Right lobe of liver (tissue), 6 donors: Measurements from ENCODE around the gene ZNF33B. TPM values are rescaled to one million over a fixed set of nuclear protein-coding genes. Genes with fewer than 3 reads are reported as not detected.

Experiments
- ATAC-seq, 4 donors: fragments of 200-7000 bp; cut with Tn5 transposase; one replicate each; pipeline ENCODE4 v1.9.1; 2020; ENCODE audit warnings: mild to moderate bottlenecking in 4 of 4, moderate library complexity in 4 of 4
- DNase-seq, 3 donors: peaks; one replicate each; pipeline ENCODE4 v3.0.0-alpha.2; 2020
- H3K27ac ChIP-seq, 3 donors: fragments of 200-600 bp; one replicate each; pipeline ENCODE4 v1.8.0; 2022
- H3K27me3 ChIP-seq, 2 donors: fragments of 200-600 bp; one replicate each; pipeline ENCODE4 v1.8.0; 2022
- H3K36me3 ChIP-seq, 4 donors: fragments of 200-600 bp; sonication (generic) in 1 of 4; one replicate each; pipeline versions ENCODE4 v1.5.1 to v1.8.0; 2017 to 2022; ENCODE audit warnings: control low read depth in 1 of 4
- H3K4me1 ChIP-seq, 4 donors: fragments of 200-600 bp; sonication (generic) in 1 of 4; one replicate each; pipeline versions ENCODE4 v1.5.1 to v1.8.0; 2017 to 2022; ENCODE audit warnings: control low read depth in 1 of 4
- H3K4me3 ChIP-seq, 3 donors: fragments of 200-600 bp; one replicate each; pipeline ENCODE4 v1.8.0; 2022
- H3K9me3 ChIP-seq, 4 donors: fragments of 200-600 bp; sonication (generic) in 1 of 4; one replicate each; pipeline versions ENCODE4 v1.5.1 to v1.8.0; 2017 to 2022; ENCODE audit warnings: control low read depth in 1 of 4
- CTCF ChIP-seq, 4 donors: fragments of 200-600 bp in 3 of 4; fragments of 450-650 bp in 1 of 4; IDR thresholded peaks; one replicate each; pipeline versions ENCODE4 v1.5.1 to v1.8.0; 2016 to 2022; ENCODE audit warnings: antibody characterized with exemption in 4 of 4, mild to moderate bottlenecking in 2 of 4
- POLR2A ChIP-seq: fragments of 450-650 bp; IDR thresholded peaks from one replicate; pipeline ENCODE4 v1.6.1; 2017; ENCODE audit warnings: antibody characterized with exemption, mild to moderate bottlenecking
- WGBS: methylation state at CpG from one replicate; pipeline ENCODE4 v1.1.6; 2018; ENCODE audit warnings: low coverage, low lambda C conversion rate; ENCODE audit not compliant: insufficient coverage; ENCODE audit errors: missing lambda C conversion rate; 5-methylcytosine and 5-hydroxymethylcytosine counted together
- intact Hi-C, 2 donors: fragments of 100-400 bp; cut with DNase I; formaldehyde crosslinking; loops; one replicate each; pipeline versions ENCODE4 v1.11.2 to v1.14.1; 2022
- total RNA-seq, 6 experiments: library from RNA; depleted of rRNA in 2 of 6; stranded (reverse); fragments of >200 nt in 2 of 6; fragmentation: NEBNext Ultra II Directional in 3 of 6; extraction: Animal tissue kit (Norgen Biotek cat#: 25700) in 3 of 6; gene quantifications; one replicate each; pipeline versions ENCODE4 v1.1.0 to v1.2.4, GENCODE V29; 2016 to 2023
- donor health status: DM: no; HTN: yes; CAD: no.
- donor health status: DM: no; HTN: no; CAD: no.
- donor health status: DM: no; HTN: no; CAD: no.
- donor health status: DM: no; HTN: yes; CAD: no.
- donor health status: DM: no; HTN: yes; CAD: no.

The ZNF33B gene
- total RNA-seq, 6 experiments from 2014 or later, result 6.1 to 22.1 (median 13.2) TPM

DNA sequence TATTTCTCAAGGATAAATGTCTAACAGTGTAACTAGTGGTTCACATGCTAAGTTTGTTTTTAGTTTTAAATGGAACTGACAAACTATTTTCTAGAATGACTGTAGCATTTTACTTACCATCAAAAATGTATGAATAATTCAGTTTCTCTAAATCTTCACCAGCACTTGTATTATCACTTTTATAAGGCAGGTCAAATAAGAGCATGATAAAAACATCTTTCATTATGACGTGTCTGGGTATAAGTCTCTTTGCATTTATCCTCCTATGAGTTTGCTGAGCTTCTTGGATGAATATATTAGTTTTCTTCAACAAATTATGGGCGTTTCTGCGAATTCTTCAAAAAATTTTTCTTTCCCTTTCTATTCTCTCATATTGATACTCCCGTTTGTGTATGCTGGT is 19.9 kb downstream of the ZNF33B start:
- H3K9me3 ChIP-seq, result no peaks in the 10 kb centered on the region
- WGBS, result 89% methylated on average over 4 of the region's 4 CpGs
- no peak for ATAC-seq

DNA sequence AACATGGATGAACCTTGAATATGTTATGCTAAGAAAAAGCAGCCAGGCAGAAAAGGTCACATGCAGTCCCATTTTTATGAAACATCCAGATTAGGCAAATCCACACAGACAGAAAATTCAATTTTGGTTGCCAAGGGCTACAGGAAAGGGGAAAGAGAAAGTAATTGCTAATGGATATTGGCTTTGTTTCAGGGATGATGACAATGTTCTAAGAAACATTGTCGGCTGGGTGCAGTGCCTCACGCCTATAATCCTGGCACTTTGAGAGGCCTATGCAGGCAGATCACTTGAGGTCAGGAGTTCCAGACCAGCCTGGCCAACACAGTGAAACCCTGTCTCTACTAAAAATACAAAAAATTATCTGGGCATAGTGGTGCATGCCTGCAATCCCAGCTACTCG is 23.0 kb downstream of the ZNF33B start:
- H3K27me3 ChIP-seq, result no peaks in the 10 kb centered on the region
- intact Hi-C loops, result no loop called here
- DNase-seq, result no peak
- no peaks in the 10 kb centered on the region for H3K4me1 ChIP-seq
- TF ChIP-seq CTCF (IDR thresholded peaks at IDR 0.05) (no peak), POLR2A (no peak)
- no peak overlapping the region for H3K4me3 ChIP-seq
- H3K9me3 ChIP-seq, result no peaks in the 10 kb centered on the region
- peaks cover 0 to 12% (median 4%) of the 10 kb centered on the region in 4 donors for H3K36me3 ChIP-seq
- no peak overlapping the region for H3K27ac ChIP-seq
- peak in 2 of 4 donors; percentile 17 to 53 for ATAC-seq
- WGBS, result 58% methylated on average over 3 of the region's 3 CpGs

More for the DNA sequence above, 19.9 kb downstream of the ZNF33B start:
- Histone ChIP-seq H3K4me3 (no peak overlapping the region), H3K4me1 (no peaks in the 10 kb centered on the region), H3K27ac (no peak overlapping the region), H3K27me3 (no peaks in the 10 kb centered on the region), H3K36me3 (peaks cover 0 to 11% (median 4%) of the 10 kb centered on the region in 4 donors)
- intact Hi-C loops, result no loop called here
- DNase-seq, result no peak
- TF ChIP-seq CTCF (IDR thresholded peaks at IDR 0.05), result no peak

- H3K36me3 ChIP-seq, result peaks cover 0 to 12% (median 3%) of the 10 kb centered on the region in 4 donors
- no peaks in the 10 kb centered on the region for H3K4me1 ChIP-seq
- no peaks in the 10 kb centered on the region for H3K9me3 ChIP-seq
- intact Hi-C loops, result no loop called here
- TF ChIP-seq POLR2A (no peak), CTCF (IDR thresholded peaks at IDR 0.05) (no peak)
- WGBS, result 86% methylated on average over 1 of the region's 1 CpG
- no peak overlapping the region for H3K27ac ChIP-seq
- no peaks in the 10 kb centered on the region for H3K27me3 ChIP-seq
- ATAC-seq, result no peak
- no peak overlapping the region for H3K4me3 ChIP-seq
- no peak for DNase-seq
Observed at GRCh38 chr10:42609872-42610271, 28.5 kb downstream of the ZNF33B start.

GRCh38 chr10:42598249-42598873 is 40.0 kb downstream of the ZNF33B start:
- 92% methylated on average over 4 of the region's 4 CpGs for WGBS
- Histone ChIP-seq H3K27ac (no peak overlapping the region), H3K4me3 (no peak overlapping the region), H3K27me3 (no peaks in the 10 kb centered on the region), H3K4me1 (no peaks in the 10 kb centered on the region), H3K36me3 (peaks cover 0 to 20% (median 6%) of the 10 kb centered on the region in 4 donors), H3K9me3 (peaks cover 0 to 18% (median 8%) of the 10 kb centered on the region in 4 donors)
- DNase-seq (no peak), ATAC-seq (no peak)
- intact Hi-C loops, result no loop called here
- TF ChIP-seq CTCF (IDR thresholded peaks at IDR 0.05) (no peak), POLR2A (no peak)
